H9 (cell line): ENCODE measurements around the gene CRAMP1. TPM values are rescaled to one million over a fixed set of nuclear protein-coding genes. Genes with fewer than 3 reads are reported as not detected.

Experiments
- DNase-seq: peaks from one replicate; pipeline ENCODE4 v3.0.0-alpha.2; 2017
- H2AFZ ChIP-seq: one replicate; pipeline ENCODE4 v1.6.1; 2013; ENCODE audit warnings: mild to moderate bottlenecking, low read length, control low read depth, moderate library complexity
- H2AK5ac ChIP-seq: 2 replicates; pipeline ENCODE4 v1.6.1; 2013; ENCODE audit warnings: low read length, control low read depth, mixed read lengths; ENCODE audit not compliant: insufficient read length
- H2BK120ac ChIP-seq: one replicate; pipeline ENCODE4 v1.6.1; 2013; ENCODE audit warnings: low read depth, mild to moderate bottlenecking, low read length, control low read depth, inconsistent platforms; ENCODE audit not compliant: poor library complexity, severe bottlenecking
- H2BK12ac ChIP-seq: 2 replicates; pipeline ENCODE4 v1.6.1; 2013; ENCODE audit warnings: low read length, control low read depth, mixed read lengths, low read depth; ENCODE audit not compliant: insufficient read length
- H2BK15ac ChIP-seq: 2 replicates; pipeline ENCODE4 v1.6.1; 2013; ENCODE audit warnings: low read depth, low read length, control low read depth
- H2BK20ac ChIP-seq: one replicate; pipeline ENCODE4 v1.6.1; 2013; ENCODE audit warnings: low read depth, mild to moderate bottlenecking, low read length, control low read depth, inconsistent platforms; ENCODE audit not compliant: poor library complexity, severe bottlenecking
- H2BK5ac ChIP-seq: 2 replicates; pipeline ENCODE4 v1.6.1; 2013; ENCODE audit warnings: low read length, control low read depth, mixed read lengths; ENCODE audit not compliant: insufficient read length
- H3K14ac ChIP-seq: 2 replicates; pipeline ENCODE4 v1.6.1; 2013; ENCODE audit warnings: low read length, control low read depth; ENCODE audit not compliant: insufficient read depth
- H3K18ac ChIP-seq: 2 replicates; pipeline ENCODE4 v1.6.1; 2013; ENCODE audit warnings: low read depth, mild to moderate bottlenecking, mixed read lengths, low read length, control low read depth; ENCODE audit not compliant: insufficient read length
- H3K23ac ChIP-seq: 2 replicates; pipeline ENCODE4 v1.6.1; 2013; ENCODE audit warnings: low read length, control low read depth, mixed read lengths, low read depth; ENCODE audit not compliant: insufficient read length
- H3K23me2 ChIP-seq: 2 replicates; pipeline ENCODE4 v1.6.1; 2013; ENCODE audit warnings: low read depth, mild to moderate bottlenecking, mixed read lengths, low read length, control low read depth; ENCODE audit not compliant: insufficient read length, poor library complexity, severe bottlenecking
- H3K27ac ChIP-seq: 2 replicates; pipeline ENCODE4 v1.5.1; 2013; ENCODE audit warnings: low read length, control low read depth, mixed read lengths, low read depth; ENCODE audit not compliant: insufficient read length
- H3K27me3 ChIP-seq: 2 replicates; pipeline ENCODE4 v1.6.1; 2013; ENCODE audit warnings: low read length, control low read depth, inconsistent platforms; ENCODE audit not compliant: insufficient read depth
- H3K4ac ChIP-seq: 2 replicates; pipeline ENCODE4 v1.6.1; 2013; ENCODE audit warnings: low read depth, mild to moderate bottlenecking, control low read depth, inconsistent platforms, low read length, moderate library complexity
- H3K4me1 ChIP-seq: 2 replicates; pipeline ENCODE4 v1.6.1; 2013; ENCODE audit warnings: low read length, control low read depth, inconsistent platforms; ENCODE audit not compliant: insufficient read depth
- H3K4me2 ChIP-seq: 2 replicates; pipeline ENCODE4 v1.6.1; 2013; ENCODE audit warnings: low read length, control low read depth, mixed read lengths; ENCODE audit not compliant: insufficient read length, insufficient read depth
- H3K56ac ChIP-seq: 2 replicates; pipeline ENCODE4 v1.6.1; 2013; ENCODE audit warnings: low read depth, mild to moderate bottlenecking, mixed read lengths, low read length, control low read depth; ENCODE audit not compliant: insufficient read length
- H3K79me1 ChIP-seq: 2 replicates; pipeline ENCODE4 v1.6.1; 2013; ENCODE audit warnings: low read depth, mild to moderate bottlenecking, moderate library complexity, low read length, control low read depth, inconsistent platforms; ENCODE audit not compliant: insufficient read depth, poor library complexity, severe bottlenecking
- H3K79me2 ChIP-seq: 2 replicates; pipeline ENCODE4 v1.6.1; 2013; ENCODE audit warnings: low read length, control low read depth, inconsistent platforms; ENCODE audit not compliant: insufficient read depth
- H3K9ac ChIP-seq: 2 replicates; pipeline ENCODE4 v1.6.1; 2013; ENCODE audit warnings: low read length, control low read depth, mixed read lengths; ENCODE audit not compliant: insufficient read length; ENCODE audit errors: extremely low read depth
- H3K9me3 ChIP-seq: one replicate; pipeline ENCODE4 v1.6.1; 2013; ENCODE audit warnings: low read depth, low read length, inconsistent platforms; ENCODE audit not compliant: control insufficient read depth
- H3T11ph ChIP-seq: one replicate; pipeline ENCODE4 v1.6.1; 2013; ENCODE audit warnings: mild to moderate bottlenecking, low read length, control low read depth, inconsistent platforms
- H4K20me1 ChIP-seq: one replicate; pipeline ENCODE4 v1.6.1; 2013; ENCODE audit not compliant: control insufficient read depth, insufficient read length, insufficient read depth
- H4K5ac ChIP-seq: 2 replicates; pipeline ENCODE4 v1.6.1; 2013; ENCODE audit warnings: low read depth, mild to moderate bottlenecking, mixed read lengths, low read length, control low read depth; ENCODE audit not compliant: insufficient read length
- H4K8ac ChIP-seq: replicated peaks from 2 replicates; pipeline ENCODE4 v1.6.1; 2013; ENCODE audit warnings: low read length, control low read depth, mixed read lengths, low read depth; ENCODE audit not compliant: insufficient read length
- H4K91ac ChIP-seq: 2 replicates; pipeline ENCODE4 v1.6.1; 2013; ENCODE audit warnings: low read depth, mild to moderate bottlenecking, moderate library complexity, mixed read lengths, low read length, control low read depth; ENCODE audit not compliant: insufficient read length
- H3K27ac Mint-ChIP-seq, 3 experiments: 2 replicates in 2 of 3; 3 replicates in 1 of 3; pipeline ENCODE4 v1.8.0; 2020 to 2021; ENCODE audit warnings: mixed read lengths in 3 of 3, mild to moderate bottlenecking in 1 of 3, moderate library complexity in 1 of 3
- H3K27me3 Mint-ChIP-seq: 2 replicates; pipeline ENCODE4 v1.8.0; 2021; ENCODE audit warnings: low read depth, mild to moderate bottlenecking, moderate library complexity, mixed read lengths
- H3K36me3 Mint-ChIP-seq, 3 experiments: 2 replicates in 2 of 3; 3 replicates in 1 of 3; pipeline ENCODE4 v1.8.0; 2020 to 2021; ENCODE audit warnings: low read depth in 3 of 3, mixed read lengths in 3 of 3; ENCODE audit not compliant: insufficient read depth in 1 of 3
- H3K4me1 Mint-ChIP-seq, 2 experiments: 2 replicates each; pipeline ENCODE4 v1.8.0; 2020; ENCODE audit warnings: mixed read lengths in 2 of 2
- H3K4me3 Mint-ChIP-seq, 2 experiments: 2 replicates in 1 of 2; 3 replicates in 1 of 2; pipeline ENCODE4 v1.8.0; 2020 to 2021; ENCODE audit warnings: mild to moderate bottlenecking in 2 of 2, mixed read lengths in 2 of 2, moderate library complexity in 1 of 2
- H3K9me3 Mint-ChIP-seq, 2 experiments: 2 replicates in 1 of 2; 3 replicates in 1 of 2; pipeline ENCODE4 v1.8.0; 2020; ENCODE audit warnings: mild to moderate bottlenecking in 2 of 2, mixed read lengths in 2 of 2, moderate library complexity in 1 of 2
- CTCF ChIP-seq: fragments of 200-600 bp; sonication (generic); conservative IDR thresholded peaks from 3 replicates; pipeline ENCODE4 v1.8.0; 2021; ENCODE audit warnings: antibody characterized with exemption, mild to moderate bottlenecking
- WGBS: extraction: QIAGEN DNeasy Blood & Tissue Kit; methylation state at CpG from one replicate; pipeline ENCODE4 v1.1.7; 2013; ENCODE audit warnings: missing lambda C conversion rate, low lambda C conversion rate, mixed read lengths; ENCODE audit not compliant: insufficient read length; ENCODE audit errors: extremely low coverage; 5-methylcytosine and 5-hydroxymethylcytosine counted together
- total RNA-seq: library from RNA; stranded (reverse); gene quantifications from 2 replicates; pipeline ENCODE4 v1.2.1, GENCODE V29; 2021

CRAMP1 gene
- total RNA-seq, 1 experiment from 2014 or later = 46.2 TPM

DNA sequence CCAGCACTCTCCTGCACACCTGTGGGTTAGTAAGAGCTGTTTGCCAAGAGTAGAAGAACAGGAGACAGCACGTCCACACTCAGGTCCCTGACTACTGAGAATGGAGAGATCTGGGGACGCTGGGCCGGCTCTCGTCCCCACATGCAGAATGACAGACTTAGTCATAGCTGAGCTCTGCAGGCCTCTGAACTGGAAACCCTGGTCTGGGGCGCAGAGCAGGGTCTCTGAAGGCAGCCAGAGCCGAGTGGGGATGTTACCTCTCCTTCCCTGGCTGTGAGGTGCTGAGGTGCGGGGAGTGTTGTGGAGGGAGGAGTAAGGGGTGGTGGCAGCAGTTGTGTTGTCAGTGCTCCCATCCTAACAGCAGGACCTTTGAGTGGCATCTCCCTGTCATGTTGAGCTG is 58.7 kb downstream of the CRAMP1 start:
- WGBS = no CpG with 5 or more reads among the region's 7 CpGs
- Mint-ChIP-seq H3K27me3 (no peaks in the 10 kb centered on the region), H3K4me1 (no peaks in the 10 kb centered on the region), H3K9me3 (no peaks in the 10 kb centered on the region; a peak in 1 of 5 replicates), H3K4me3 (no peak overlapping the region), H3K27ac (no peak overlapping the region), H3K36me3 (peaks cover 42 to 97% (median 88%) of the 10 kb centered on the region in 3 experiments; a peak in 6 of 7 replicates)
- Histone ChIP-seq H2BK12ac (no peak overlapping the region), H3K4ac (no peak overlapping the region), H3K14ac (no peak overlapping the region), H2BK20ac (no peak overlapping the region), H4K8ac (no peak overlapping the region), H3K4me1 (no peaks in the 10 kb centered on the region), H3K27ac (no peak overlapping the region), H3T11ph (no peak overlapping the region), H2BK5ac (no peak overlapping the region), H3K27me3 (no peaks in the 10 kb centered on the region), H2AK5ac (no peak overlapping the region), H4K91ac (no peak overlapping the region), H4K20me1 (no peaks in the 10 kb centered on the region), H3K9me3 (no peaks in the 10 kb centered on the region), H3K4me2 (no peak overlapping the region), H3K9ac (no peak overlapping the region), H3K79me2 (no peaks in the 10 kb centered on the region), H4K5ac (no peak overlapping the region), H2AFZ (no peak overlapping the region), H3K23ac (no peak overlapping the region), H3K79me1 (no peaks in the 10 kb centered on the region), H3K56ac (no peak overlapping the region), H2BK15ac (no peak overlapping the region), H3K23me2 (no peaks in the 10 kb centered on the region), H2BK120ac (no peak overlapping the region), H3K18ac (no peak overlapping the region)
- no peak for TF ChIP-seq CTCF
- DNase-seq = no peak
